ENCODE data around the gene HSPA1A. TPM values are rescaled to one million over a fixed set of nuclear protein-coding genes. Genes with fewer than 3 reads are reported as not detected.

HSPA1A gene
- total and polyA plus RNA-seq, 7 donors: 37.1 to 940 (median 242) TPM

DNA sequence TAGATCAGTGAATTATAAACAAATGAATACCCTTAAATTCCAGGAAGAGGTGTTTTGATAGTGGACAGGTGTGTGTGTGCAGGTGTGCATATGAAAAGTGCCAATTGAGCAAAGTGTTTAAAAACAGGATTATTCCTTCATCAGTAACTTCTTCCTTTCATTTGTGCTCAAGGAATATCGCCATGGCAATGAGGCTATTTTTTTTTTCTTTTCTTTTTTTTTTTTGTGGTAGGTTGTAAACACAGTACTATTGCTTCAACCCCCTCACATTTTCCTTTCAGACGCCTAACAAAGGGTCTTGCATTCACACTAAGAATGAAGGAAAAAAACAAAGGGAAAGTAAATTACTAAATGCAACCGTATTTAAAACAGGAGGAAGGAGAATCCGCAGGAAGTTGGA lies 10.2 kb downstream of the HSPA1A start:
- intact Hi-C loops (cut with DNase I): no loop called here
- no peak overlapping the region for H3K4me3 ChIP-seq
- no peak for DNase-seq
- H3K27ac ChIP-seq: peak overlapping the region; percentile 91
- ATAC-seq: no peak
- peaks cover 33% of the 10 kb centered on the region for H3K4me1 ChIP-seq
- H3K36me3 ChIP-seq (ENCODE audit: insufficient read depth in 1 of 2, low read depth in 1 of 2): no peaks in the 10 kb centered on the region
- no peaks in the 10 kb centered on the region for H3K27me3 ChIP-seq (ENCODE audit: insufficient read depth in 3 of 3, low read length in 2 of 3)
- TF ChIP-seq, protein P1, sequence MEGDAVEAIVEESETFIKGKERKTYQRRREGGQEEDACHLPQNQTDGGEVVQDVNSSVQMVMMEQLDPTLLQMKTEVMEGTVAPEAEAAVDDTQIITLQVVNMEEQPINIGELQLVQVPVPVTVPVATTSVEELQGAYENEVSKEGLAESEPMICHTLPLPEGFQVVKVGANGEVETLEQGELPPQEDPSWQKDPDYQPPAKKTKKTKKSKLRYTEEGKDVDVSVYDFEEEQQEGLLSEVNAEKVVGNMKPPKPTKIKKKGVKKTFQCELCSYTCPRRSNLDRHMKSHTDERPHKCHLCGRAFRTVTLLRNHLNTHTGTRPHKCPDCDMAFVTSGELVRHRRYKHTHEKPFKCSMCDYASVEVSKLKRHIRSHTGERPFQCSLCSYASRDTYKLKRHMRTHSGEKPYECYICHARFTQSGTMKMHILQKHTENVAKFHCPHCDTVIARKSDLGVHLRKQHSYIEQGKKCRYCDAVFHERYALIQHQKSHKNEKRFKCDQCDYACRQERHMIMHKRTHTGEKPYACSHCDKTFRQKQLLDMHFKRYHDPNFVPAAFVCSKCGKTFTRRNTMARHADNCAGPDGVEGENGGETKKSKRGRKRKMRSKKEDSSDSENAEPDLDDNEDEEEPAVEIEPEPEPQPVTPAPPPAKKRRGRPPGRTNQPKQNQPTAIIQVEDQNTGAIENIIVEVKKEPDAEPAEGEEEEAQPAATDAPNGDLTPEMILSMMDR (IDR thresholded peaks at IDR 0.05): no peak
- 74 to 81% (median 75%) methylated on average over 4 of the region's 4 CpGs for WGBS, 3 donors
- H3K9me3 ChIP-seq: no peaks in the 10 kb centered on the region

DNA sequence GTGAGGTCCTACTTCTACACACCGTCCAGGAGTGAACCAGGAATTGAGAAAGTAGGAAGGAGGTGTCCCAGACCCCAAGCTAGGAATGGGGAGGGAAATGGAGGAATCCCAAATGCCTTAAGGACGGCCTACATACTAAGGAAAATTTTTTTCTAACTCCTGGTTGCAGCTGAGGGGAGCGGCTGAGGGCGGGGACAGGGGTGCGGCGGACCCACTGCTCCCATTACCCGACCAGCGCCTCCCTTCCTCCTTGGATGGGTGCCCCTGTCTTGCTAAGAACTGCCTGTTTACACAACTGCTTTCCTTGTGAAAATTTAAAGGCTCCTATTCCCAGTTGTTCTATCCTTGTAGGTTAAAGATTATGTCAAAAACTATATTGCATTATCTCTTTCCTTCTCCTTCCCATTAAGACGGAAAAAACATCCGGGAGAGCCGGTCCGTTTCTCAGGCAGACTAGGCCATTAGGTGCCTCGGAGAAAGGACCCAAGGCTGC lies 11.5 kb downstream of the HSPA1A start:
- ATAC-seq: peak; percentile 15 to 29 (median 16)
- TF ChIP-seq, protein P1 (IDR thresholded peaks at IDR 0.05): no peak
- intact Hi-C loops (cut with DNase I): loop anchor here in 1 of 2 donors (2.0 kb wide), 1 partner anchor 32 kb away; the partner anchor contains the start of gene VARS1
- Histone ChIP-seq H3K36me3 (ENCODE audit: insufficient read depth in 1 of 2, low read depth in 1 of 2) (no peaks in the 10 kb centered on the region), H3K27me3 (ENCODE audit: insufficient read depth in 3 of 3, low read length in 2 of 3) (no peaks in the 10 kb centered on the region), H3K4me1 (peaks cover 32% of the 10 kb centered on the region), H3K27ac (peak overlapping the region; percentile 91), H3K9me3 (no peaks in the 10 kb centered on the region), H3K4me3 (peak overlapping the region; percentile 81)
- peak; percentile 87 to 93 for DNase-seq
- WGBS, 3 donors: 0 to 1% (median 0%) methylated on average over 13 of the region's 13 CpGs

DNA sequence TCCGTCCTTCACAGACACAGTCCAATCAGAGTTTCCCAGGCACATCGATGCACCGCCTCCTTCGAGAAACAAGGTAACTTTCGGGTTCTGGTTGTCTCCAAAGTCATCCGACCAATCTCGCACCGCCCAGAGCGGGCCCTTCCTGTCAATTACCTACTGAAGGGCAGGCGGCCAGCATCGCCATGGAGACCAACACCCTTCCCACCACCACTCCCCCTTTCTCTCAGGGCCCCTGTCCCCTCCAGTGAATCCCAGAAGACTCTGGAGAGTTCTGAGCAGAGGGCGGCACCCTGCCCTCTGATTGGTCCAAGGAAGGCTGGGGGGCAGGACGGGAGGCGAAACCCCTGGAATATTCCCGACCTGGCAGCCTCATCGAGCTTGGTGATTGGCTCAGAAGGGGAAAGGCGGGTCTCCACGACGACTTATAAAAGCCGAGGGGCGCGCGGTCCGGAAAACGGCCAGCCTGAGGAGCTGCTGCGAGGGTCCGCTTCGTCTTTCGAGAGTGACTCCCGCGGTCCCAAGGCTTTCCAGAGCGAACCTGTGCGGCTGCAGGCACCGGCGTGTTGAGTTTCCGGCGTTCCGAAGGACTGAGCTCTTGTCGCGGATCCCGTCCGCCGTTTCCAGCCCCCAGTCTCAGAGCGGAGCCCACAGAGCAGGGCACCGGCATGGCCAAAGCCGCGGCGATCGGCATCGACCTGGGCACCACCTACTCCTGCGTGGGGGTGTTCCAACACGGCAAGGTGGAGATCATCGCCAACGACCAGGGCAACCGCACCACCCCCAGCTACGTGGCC lies 12.1 kb downstream of the HSPA1A start, which contains the start of gene HSPA1B:
Gene HSPA1B, plus strand, starts transcription at position 453 of the 794 bp plus-strand sequence. Its CDS starts 213 bp downstream, at position 666.
- H3K9me3 ChIP-seq: no peaks in the 10 kb centered on the region
- no peaks in the 10 kb centered on the region for H3K36me3 ChIP-seq (ENCODE audit: insufficient read depth in 1 of 2, low read depth in 1 of 2)
- ATAC-seq (peak; percentile 86 to 95 (median 90)), DNase-seq (peak; percentile 99 to 100)
- WGBS, 3 donors: 0 to 1% (median 0%) methylated on average over 44 to 52 of the region's 56 CpGs
- peak within 1 kb of the TSS; percentile 91 for H3K27ac ChIP-seq
- intact Hi-C loops (cut with DNase I): loop anchor here in 1 of 2 donors (2.0 kb wide), 1 partner anchor 33 kb away; the partner anchor contains the start of gene VARS1
- peak within 1 kb of the TSS; percentile 81 for H3K4me3 ChIP-seq
- TF ChIP-seq, protein P1 (IDR thresholded peaks at IDR 0.05): no peak
- H3K27me3 ChIP-seq (ENCODE audit: insufficient read depth in 3 of 3, low read length in 2 of 3): no peaks in the 10 kb centered on the region
- H3K4me1 ChIP-seq: peaks cover 32% of the 10 kb centered on the region

DNA sequence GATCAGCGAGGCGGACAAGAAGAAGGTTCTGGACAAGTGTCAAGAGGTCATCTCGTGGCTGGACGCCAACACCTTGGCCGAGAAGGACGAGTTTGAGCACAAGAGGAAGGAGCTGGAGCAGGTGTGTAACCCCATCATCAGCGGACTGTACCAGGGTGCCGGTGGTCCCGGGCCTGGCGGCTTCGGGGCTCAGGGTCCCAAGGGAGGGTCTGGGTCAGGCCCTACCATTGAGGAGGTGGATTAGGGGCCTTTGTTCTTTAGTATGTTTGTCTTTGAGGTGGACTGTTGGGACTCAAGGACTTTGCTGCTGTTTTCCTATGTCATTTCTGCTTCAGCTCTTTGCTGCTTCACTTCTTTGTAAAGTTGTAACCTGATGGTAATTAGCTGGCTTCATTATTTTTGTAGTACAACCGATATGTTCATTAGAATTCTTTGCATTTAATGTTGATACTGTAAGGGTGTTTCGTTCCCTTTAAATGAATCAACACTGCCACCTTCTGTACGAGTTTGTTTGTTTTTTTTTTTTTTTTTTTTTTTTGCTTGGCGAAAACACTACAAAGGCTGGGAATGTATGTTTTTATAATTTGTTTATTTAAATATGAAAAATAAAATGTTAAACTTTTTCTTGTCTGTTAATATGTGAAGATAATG lies 14.4 kb downstream of the HSPA1A start:
- Histone ChIP-seq H3K4me1 (peaks cover 28% of the 10 kb centered on the region), H3K27ac (peak overlapping the region; percentile 90), H3K4me3 (peak overlapping the region; percentile 74), H3K9me3 (no peaks in the 10 kb centered on the region), H3K36me3 (ENCODE audit: insufficient read depth in 1 of 2, low read depth in 1 of 2) (no peaks in the 10 kb centered on the region), H3K27me3 (ENCODE audit: insufficient read depth in 3 of 3, low read length in 2 of 3) (no peaks in the 10 kb centered on the region)
- DNase-seq (no peak), ATAC-seq (no peak)
- 0% methylated on average over 9 to 14 of the region's 15 CpGs for WGBS, 3 donors
- intact Hi-C loops (cut with DNase I): loop anchor here (2.0 to 10.0 kb wide), 5 partner anchors 32 to 285 kb away; partner anchors contain the start of genes ATP6V1G2 (in 1 of the 2), DDX39B (in 1 of the 2), LY6G5C (in 1 of the 2) and NFKBIL1 (in 1 of the 2)
- TF ChIP-seq, protein P1 (IDR thresholded peaks at IDR 0.05): peak; percentile 52
